ENCODE measurements around the gene NCL.
A peak's percentile ranks its signal among the peaks of the same experiment; 100 is the strongest.

NCL gene, protein sequence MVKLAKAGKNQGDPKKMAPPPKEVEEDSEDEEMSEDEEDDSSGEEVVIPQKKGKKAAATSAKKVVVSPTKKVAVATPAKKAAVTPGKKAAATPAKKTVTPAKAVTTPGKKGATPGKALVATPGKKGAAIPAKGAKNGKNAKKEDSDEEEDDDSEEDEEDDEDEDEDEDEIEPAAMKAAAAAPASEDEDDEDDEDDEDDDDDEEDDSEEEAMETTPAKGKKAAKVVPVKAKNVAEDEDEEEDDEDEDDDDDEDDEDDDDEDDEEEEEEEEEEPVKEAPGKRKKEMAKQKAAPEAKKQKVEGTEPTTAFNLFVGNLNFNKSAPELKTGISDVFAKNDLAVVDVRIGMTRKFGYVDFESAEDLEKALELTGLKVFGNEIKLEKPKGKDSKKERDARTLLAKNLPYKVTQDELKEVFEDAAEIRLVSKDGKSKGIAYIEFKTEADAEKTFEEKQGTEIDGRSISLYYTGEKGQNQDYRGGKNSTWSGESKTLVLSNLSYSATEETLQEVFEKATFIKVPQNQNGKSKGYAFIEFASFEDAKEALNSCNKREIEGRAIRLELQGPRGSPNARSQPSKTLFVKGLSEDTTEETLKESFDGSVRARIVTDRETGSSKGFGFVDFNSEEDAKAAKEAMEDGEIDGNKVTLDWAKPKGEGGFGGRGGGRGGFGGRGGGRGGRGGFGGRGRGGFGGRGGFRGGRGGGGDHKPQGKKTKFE

DNA sequence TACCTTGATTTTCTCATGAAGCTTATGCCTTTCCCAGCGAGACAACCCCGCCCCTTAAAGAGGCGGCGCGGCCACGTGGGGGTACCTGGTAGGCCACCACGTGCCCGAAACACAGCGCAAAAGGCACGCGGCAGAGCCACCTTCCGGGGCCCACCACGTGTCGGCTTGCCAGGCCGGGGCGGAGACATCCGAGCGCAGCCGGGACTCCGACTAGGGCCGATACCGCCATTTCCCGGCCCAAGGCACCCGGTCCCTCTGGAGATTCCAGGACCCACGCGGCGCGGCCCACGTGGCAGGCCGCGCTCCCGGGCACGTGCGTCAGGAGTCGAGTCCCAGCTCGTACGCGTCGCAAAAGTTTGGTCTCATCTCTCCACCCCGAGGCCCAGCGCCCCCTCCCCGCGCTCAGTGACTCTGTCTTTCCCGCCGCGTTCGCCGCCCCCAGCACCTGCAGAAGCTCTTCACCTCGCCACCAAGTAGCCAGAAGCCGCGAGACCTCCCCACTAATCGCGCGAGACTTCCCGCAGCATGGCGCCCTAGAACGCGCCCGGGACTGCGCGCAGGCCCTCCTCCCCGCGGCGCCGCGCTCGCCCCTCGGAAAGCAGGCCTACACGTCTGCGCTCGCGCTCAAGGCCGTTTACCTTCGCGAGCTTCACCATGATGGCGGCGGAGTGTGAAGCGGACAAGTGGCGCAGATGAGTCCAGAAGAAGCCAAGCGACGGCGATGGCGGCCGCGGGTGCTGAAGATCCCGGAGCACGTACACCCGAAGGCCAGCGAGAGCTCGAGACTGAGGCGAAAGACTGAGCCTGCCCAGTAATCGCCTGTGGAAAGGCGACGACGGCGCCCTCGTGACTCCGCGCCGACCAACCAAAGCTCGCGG lies at the start of gene NCL:
Gene NCL, minus strand, starts transcription at position 787 of the 878 bp plus-strand sequence. Its CDS starts 131 bp downstream, at position 656.
- peak; percentile 59 for DNase-seq

DNA sequence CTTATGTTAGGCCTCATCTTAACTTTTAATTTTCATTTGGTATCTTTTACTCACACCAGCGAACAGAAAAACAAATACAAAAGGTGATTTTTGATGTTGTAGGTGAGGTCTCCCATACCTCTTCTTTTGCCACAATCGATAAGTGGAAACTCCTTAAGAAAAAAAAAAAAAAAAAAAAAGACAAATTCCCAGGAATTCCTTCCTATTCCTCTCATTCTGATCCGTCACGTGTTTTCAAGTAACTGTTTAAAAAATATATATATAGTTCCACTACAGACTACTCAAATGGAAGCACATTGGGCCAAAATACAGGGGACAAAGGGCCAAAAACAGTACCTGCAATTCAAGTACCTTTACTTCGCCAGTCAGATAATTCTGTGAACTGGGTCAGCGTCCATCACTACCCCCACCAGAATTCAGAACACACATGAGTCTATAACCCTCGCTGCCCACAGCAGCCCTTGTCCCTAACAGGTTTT lies 49.5 kb upstream of the NCL start:
- no peak for DNase-seq

DNA sequence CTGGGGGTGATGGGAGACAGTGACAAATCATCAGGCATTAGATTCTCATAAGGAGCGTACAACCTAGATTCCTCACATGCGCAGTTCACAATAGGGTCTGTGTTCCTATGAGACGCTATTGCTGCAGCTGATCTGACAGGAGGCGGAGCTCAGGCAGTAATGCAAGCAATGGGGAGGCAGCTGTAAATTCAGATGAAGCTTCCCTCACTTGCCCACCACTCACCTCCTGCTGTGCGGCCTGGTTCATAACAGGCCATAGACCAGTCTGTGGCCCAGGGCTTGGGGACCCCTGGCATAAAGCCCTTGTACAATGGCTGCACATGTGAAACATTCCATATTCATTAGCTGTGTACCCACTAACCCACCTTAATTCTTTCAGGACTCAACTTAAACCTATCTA lies 47.9 kb upstream of the NCL start:
- no peak for DNase-seq

DNA sequence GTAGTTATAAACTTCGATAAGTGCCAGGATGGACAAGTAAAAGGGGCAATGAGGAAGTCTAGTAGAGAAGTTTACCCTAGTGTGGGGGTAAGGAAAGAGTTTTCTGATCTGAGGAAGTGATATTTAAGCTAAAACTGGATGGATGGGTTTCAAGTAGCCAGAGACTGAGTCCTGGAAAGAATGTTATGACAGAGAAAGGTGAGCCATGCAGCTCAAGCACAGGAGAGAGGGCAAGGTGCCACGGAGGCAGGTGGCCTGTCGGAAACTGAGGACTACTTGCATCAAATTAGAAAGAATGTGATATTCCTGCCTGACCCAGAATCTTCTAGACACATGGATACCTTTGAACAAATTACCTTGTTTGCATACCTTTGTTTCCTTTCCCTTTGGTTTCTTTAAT lies 39.5 kb upstream of the NCL start:
- DNase-seq: no peak

DNA sequence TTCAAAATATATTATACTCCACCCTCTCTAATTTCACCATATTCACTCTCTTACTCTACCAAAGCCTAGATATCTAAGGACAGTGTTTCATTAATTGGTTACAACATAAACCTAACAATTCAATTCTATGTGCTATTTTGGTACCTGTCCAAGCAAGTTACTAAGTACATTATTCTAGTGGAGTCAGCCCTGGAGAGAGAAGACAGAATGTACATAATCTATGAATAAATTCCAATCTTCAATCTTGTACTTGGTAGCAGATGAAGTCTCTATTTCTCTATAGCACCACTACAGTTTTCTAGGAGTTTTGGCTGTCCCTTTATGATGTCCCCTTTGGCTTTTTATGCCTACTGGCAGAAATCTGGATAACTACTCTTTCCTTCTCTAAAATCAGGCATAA lies 38.3 kb upstream of the NCL start:
- DNase-seq: no peak

DNA sequence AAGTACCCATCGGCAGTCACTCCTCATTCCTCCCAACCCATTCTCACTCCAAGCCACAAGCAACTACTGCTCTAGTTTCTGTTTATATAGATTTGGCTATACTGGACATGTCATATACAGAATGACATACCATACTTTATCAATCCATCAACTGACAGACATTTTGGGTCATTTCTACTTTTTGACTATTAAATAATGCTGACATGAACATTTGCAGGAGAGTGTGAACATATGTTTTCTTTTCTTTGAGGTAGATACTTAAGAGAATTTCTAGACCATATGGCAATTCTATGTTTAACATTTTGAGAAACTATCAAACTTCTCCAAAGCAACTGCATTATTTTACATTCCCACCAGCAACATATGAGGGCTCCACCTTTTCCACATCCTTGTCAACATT lies 33.4 kb upstream of the NCL start:
- DNase-seq: no peak

DNA sequence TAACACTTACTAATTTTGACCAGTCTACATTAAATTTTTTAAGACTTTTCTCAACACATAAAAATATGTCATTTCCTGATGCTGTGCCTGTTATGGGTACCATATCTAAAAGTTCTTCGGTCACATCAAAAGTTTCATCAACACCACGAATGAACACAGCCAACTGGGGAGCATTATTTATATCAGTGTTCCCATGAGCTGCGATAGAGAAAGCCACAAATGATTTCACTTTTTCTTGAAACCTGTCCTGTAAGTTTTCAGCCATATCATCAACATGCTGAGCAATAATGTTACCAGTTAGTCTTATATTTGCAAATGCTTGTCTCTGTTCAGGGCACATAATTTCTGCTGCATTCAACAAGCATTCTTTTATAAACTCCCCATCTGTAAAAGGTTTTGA lies 30.4 kb upstream of the NCL start:
- DNase-seq: no peak

DNA sequence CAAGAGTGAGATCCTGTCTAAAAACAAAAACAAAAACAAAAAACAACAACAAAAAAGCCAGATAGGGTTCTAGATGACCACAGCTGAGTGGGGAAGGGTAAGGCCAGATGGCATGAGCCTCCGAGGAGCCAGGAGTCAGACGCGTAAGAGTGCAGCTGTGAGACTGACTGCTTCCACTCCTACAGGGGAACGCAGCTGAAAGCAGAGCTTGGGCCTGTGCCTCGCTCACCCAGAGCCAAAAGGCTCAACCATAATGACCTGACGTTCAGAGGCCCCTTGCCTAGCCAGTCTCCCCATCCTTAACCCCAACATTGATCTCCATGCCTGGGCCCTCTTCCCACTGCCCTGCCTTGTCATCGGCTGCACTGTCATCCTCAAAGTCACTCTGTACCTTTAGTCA lies 26.5 kb upstream of the NCL start:
- no peak for DNase-seq

DNA sequence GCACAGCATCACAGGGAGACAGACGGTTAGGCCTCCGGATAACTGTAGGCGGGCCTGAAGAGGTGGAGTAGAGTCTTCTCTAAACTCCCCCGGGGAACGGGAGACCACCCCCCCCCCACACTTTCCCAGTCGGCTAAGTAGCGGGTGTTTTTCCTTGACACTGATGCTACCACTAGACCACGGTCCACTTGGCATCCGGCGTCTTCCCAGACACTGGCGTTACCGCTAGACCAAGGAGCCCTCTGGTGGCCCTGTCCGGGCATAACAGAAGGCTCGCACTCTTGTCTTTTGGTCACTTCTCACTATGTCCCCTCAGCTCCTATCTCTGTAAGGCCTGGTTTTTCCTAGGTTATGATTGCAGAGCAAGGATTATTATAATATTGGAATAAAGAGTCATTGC lies 25.7 kb upstream of the NCL start:
- no peak for DNase-seq

DNA sequence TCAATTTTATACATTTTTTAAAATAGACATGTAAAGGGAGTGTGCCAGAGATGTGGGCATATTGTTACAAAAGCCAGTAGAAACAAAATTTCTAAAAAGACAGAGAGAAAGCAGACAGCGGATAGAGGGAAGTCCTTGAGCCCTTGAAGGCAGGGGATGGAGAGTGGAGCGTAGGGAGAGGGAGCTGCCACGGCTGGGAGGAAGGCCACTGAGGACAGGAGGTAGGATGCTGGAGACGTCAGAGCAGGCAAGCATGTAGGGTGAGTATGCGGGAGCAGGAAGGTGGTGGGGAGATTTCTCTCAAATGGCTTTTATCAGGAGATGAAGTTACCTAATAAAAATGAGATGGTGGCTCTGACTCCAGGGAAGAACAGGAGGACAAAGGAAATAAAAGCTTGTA lies 24.0 kb upstream of the NCL start:
- DNase-seq: no peak

DNA sequence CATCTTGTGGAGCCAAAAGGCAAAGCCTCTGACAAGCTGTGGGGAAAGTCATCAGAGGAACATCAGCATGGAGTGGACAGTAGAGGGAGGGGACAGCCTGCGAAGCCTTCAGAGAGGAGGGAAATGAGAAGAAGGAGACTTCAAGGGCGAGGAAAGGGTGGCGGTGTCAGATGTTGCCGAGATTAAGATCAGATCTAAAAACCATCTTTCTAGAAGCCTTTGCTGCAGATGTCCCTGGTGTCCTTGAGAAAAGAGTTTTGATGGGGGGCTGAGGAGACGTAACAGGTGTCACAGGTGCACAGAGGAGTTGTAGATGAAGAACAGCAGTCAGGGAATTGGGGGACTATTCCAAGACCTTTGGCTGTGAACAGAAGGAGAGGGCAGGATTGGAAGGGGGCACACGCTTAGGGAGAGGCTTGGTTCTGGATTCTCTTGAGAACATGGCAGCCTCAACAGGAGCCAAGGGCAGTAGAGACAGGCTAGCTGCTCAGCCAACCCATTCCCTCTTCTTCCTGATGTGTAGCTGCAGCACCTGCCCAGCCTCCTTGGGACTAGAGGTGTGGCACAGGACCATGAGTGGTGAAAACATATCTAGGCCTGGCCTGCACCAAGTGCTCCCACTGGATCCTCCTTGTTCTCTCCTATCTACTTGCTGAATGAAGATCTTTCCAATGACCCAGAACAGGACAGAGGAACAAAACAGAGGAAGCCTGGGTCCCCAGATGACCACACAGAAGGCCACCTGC lies 22.7 kb upstream of the NCL start:
- DNase-seq: no peak

DNA sequence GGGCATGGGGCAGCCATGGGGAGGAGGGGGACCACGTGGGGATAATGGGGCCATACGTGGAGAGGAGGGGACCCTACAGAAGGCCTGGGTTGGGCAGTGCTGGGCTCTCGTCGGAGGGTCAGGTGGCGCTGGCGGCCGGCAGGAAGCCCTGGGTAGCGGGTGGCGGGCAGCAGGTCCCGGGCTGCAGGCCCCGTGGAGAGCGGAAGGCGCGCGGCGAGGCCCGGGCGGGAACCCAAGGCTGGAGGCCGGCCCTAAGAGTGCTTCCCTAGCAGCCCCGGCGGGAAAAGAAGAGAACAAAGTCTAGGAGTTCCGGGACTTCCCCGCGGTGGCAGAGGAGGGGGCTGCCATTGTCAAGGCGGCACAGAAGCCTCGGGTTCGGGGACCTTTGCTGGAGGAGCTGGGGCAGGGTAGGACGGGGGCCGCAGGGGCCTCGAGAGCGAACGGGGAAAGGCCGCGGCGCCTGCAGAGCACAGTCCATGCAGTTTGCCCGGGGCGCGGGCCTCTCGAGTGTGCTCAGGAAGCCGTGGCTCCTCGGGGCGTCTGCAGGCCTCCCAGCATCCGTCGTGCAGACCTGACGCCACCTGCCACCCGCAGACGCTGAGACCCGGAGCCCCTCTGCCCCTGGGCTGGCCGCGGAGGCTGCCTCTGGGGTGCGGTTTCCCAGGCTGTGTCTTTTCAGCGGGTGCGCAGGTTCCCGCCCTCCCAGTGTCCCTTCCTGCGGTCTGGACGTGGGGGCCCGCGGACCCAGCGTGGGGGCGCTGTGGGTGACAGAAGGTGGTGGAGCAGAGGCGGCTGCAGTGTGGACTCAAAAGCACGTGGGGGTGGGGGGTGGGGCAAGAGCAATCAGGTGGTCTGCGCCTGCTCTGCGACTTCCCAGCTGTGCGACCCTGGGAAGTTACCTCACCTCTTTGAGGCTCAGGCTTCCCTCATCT lies 19.4 kb upstream of the NCL start:
- no peak for DNase-seq

DNA sequence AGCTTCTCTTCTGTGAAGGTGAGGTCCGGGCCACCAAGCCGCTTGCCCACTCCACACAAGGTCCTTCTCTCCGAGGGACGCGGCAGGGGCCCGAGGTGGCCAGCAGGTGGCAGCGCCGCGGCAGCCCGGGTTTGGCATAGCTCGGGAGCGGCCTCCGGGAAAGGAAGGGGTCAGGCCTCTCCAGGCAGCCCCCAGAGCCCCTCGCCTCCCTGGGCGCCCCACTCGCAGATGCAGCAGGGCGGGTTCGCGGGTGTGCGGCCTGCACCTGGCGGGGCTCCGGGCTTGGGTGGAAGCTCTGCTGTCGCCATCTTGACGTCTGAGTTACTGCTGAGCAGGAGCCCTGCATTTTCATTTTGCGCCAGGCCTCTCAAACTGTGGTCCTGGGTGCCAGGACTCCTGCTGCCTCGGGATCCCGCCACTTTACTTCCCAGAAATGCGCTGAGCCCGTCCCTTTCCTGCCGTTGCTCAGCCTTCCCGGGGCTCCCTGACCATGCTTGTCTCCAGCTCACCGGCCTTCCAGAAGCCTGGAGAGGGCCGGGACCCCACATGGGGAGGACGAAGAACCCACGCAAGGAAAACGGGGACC lies 18.6 kb upstream of the NCL start:
- DNase-seq: no peak

DNA sequence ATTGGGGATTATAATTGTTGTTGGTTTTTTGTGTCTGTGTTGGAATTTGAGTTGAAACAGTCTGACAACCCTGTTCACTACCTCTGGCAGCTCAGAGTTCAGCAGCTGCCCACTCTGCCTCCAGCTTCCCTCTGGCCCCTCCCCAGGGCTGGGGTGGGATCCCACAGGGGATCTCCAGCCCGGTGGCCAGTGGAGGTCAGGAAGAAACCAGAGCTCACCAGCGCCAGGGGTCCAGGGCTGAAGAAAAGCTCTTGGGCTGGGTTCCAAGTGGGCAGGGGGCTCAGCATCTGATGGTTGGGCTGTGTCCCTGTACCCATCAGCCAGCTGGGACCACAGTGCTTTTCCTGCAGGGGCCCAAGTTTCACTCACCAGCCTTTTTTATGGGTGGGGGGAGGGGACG lies 16.5 kb upstream of the NCL start:
- no peak for DNase-seq

DNA sequence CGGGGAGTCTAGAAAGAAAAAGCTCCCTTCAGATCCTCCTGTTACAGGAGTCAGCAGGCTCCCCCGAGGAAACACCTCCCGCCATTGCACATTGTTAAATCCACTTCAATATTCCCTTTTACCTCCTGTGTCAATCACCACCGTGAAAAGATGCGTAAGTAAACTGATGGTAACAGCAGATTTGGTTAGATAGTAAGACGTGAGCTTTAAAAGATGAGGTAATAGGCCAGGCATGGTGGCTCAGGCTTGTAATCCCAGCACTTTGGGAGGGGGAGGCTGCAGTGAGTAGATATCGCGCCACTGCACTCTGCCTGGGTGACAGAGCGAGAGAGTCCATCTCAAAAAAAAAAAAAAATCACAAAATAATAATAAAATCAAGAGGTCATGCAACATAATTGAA lies 15.2 kb upstream of the NCL start:
- DNase-seq: no peak

DNA sequence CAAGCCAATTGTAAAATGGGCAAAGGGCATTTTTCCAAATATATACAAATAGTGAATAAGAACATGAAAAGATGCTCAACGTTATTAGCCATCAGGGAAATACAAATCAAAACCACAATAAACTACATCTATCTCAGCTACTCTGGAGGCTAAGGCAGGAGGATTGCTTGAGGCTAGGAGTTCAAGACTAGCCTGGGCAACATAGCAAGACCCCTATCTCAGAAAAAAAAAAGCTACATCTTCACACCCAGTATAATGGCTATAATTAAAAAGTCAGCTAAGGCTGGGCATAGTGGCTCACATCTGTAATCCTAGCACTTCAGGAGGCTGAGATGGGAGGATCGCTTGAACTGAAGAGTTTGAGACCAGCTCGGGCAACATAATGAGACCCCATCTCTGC lies 12.6 kb upstream of the NCL start:
- DNase-seq: no peak

DNA sequence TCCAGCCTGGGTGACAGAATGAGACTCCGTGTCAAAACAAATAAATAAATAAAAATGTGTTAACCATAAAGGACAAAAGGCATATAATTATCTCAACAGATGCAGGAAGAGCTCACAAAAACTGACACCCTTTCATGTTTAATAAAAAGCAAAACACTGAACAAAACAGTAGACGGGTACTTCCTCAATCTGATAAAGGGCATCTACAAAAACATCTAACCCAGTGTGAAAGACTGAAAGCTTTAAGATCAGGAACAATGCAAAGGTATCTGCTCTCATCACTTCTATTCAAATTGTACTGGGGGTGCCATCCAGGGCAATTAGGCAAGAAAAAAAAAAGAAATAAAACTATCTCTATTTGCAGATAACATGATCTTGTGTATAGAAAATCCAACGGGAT lies 11.7 kb upstream of the NCL start:
- no peak for DNase-seq

DNA sequence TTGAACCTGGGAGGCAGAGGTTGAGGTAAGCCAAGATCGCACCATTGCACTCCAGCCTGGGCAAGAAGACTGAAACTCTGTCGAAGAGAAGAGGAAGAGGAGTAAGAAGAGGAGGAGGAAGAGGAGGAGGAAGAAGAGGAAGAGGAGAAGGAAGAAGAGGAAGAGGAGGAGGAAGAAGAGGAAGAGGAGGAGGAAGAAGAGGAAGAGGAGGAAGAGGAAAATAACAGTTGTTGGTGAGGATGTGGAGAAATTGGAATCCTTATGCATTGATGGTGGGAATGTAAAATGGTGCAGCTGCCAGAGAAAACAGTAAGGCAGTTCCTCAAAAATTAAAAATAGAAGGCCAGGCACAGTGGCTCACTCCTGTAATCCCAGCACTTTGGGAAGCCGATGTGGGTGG lies 8.5 kb upstream of the NCL start:
- no peak for DNase-seq

DNA sequence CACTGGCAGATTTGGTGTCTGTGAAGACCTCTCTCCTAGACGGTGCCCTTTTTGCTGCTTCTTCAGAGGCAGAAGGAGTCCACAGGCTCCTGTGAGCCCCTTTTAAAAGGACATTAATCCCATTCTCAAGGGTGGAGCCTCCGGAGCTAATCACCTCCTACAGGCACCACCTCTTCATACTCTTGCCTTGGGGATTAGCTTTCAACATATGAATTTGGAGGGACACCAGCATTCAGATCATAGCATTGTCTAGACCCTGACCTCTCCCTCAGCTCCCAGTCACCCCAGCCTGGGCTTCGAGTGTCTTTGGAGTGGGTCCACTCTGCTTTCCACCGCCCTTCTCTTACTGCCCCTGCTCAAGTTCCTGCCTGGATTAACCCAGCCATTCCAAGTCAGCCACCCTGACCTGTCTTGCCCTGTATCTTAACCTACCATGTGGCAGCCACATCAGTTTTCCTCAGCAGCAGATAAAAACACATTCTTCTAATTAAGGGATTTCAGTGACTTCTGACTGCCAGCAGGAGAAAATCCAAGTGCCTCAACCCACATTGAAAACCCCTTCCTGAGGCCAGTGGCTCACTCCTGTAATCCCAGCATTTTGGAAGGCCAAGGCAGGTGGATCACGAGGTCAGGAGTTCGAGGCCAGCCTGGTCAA lies 6.1 kb upstream of the NCL start:
- no peak for DNase-seq

DNA sequence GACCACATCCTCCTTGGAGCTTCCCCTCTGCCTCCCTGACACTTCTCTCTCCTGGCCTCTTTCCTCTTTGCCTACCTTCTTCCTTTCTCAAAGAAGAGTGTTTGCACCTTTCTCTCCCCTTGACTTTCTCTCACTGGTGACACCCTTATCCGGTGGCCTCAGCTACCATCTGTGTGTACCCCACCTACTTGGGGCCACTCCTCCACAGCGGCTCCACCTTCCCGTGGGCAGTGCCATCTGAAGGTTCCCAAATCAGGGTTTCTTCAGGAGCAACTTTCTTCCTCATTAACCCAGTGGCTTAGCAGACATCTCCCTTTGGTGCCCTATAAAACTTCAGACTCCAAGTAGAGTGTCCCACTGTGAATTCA lies 5.3 kb upstream of the NCL start:
- no peak for DNase-seq

All from SIG-M5 (cell line).